Measurements from ENCODE around the gene GALK1.
"Not testable (repeated sequence)": the region's sequence is repeated elsewhere in the genome, so short reads cannot be mapped to it uniquely, and the experiment has no call there.

The GALK1 gene

DNA sequence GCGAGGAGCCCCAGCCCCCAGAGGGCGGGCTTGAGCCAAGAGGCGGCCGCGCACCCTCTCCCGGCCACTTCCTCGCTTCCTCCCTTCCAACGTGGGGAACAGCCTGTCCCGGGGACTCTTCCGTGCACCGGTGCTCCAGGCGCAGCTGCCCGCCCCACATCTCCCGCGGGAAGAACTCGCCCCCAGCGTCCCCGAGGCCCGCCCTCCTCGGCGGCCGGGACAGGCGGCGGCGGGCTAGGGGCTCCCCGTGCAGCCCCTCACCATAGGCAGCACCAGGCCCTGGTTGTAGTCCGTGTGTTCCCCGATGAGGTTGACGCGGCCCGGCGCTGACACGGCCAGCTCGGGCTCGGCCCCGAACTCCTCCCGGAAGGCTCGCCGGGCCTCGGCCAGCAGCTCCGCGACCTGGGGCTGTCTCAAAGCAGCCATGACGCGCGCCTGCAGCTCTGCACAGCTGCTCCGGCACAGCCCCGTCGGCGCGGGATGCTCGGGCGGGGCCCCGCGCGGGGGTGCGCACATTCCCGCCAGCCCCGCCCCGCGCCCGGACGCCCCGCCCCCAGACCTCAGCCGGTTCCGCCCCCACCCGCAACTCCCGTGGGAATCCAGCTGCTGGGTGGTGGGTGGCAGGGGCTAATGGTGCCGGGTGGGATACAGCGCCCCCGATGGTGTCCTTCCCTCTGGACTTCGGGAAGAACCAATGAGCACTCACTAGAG lies at the start of gene GALK1:
TSS of gene GALK1 (minus strand) at position 482 of the 711 bp plus-strand sequence. CDS start at position 426, 56 bp downstream.
- peak; percentile 90 for DNase-seq

DNA sequence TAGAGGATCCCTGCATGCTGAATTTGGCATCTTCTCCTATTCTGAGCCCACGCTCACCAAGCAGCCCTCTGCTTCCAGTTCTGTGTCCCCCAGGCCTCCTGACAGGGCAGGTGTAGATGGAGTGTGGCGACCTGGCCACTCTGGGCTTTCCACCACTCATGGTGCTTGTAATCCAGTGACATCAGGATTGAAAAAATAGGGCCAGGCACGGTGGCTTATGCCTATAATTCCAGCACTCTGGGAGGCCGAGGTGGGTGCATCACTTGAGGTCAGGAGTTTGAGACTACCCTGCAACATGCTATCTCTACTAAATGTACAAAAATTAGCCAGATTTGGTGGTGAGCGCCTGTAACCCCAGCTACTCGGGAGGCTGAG lies 49.0 kb upstream of the GALK1 start:
- DNase-seq, result no peak

GRCh38 chr17:75813081-75814020 lies 48.4 kb upstream of the GALK1 start:
- DNase-seq, result no peak

DNA sequence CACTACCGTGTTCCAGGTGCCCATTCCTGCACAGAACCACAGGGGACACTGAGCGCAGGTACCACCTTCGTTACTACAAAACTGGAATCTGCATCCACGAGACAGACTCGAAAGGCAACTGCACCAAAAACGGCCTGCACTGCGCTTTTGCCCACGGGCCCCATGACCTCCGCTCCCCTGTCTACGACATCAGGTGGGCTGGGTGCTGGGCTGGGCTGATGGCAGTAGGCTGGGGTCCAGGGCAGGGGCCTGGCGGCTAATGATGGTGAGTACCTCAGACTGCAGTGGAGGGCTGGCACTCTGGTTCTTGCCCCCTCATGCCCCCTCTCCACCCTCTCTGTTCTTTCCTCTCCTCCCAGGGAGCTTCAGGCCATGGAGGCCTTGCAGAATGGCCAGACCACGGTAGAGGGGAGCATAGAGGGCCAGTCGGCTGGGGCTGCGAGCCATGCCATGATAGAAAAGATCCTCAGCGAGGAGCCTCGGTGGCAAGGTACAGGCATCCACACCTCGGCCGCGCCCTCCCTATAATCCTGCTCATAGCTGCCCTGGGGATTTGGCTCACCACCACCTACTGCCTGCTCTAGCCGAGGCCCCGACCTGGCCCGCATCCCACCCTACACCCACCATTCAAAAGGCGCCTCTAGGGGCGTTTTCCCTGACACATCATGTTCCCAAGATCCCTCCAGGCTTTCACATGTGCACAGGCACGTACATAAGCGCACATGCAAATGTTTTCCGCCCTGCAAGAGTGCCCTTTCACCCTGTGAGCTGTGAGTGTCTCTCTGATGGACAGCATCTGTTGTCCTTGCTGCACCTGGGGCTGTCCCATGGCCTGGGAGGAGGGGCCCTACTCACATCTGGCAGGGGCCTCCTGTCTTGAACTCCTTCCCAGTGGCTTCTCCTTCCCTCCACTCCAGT lies 47.4 kb upstream of the GALK1 start:
- DNase-seq, result no peak

GRCh38 chr17:75811174-75811573 lies 46.2 kb upstream of the GALK1 start:
- DNase-seq, result no peak

- DNase-seq, result not testable (repeated sequence)
Observed at GRCh38 chr17:75810756-75811155, 45.8 kb upstream of the GALK1 start.

DNA sequence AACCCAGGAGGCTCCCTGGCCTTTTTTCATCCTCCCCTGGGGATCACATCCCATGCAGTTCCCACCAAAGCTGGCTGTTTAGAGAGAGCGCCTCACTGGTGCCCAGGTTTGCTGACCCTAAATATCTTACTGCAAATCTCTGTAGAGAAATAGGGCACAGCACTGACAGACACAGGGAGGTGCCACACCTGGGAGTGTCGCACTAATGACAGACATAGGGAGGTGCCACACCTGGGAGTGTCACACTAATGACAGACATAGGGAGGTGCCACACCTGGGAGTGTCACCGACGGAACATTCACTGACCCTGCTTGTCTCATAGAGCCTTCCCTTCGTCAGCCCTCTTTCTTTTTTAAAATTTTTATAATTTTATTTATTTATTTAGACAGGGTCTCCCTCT lies 45.2 kb upstream of the GALK1 start:
- peak; percentile 26 for DNase-seq

- DNase-seq, result no peak
Observed at GRCh38 chr17:75809631-75810111, 44.7 kb upstream of the GALK1 start.

DNA sequence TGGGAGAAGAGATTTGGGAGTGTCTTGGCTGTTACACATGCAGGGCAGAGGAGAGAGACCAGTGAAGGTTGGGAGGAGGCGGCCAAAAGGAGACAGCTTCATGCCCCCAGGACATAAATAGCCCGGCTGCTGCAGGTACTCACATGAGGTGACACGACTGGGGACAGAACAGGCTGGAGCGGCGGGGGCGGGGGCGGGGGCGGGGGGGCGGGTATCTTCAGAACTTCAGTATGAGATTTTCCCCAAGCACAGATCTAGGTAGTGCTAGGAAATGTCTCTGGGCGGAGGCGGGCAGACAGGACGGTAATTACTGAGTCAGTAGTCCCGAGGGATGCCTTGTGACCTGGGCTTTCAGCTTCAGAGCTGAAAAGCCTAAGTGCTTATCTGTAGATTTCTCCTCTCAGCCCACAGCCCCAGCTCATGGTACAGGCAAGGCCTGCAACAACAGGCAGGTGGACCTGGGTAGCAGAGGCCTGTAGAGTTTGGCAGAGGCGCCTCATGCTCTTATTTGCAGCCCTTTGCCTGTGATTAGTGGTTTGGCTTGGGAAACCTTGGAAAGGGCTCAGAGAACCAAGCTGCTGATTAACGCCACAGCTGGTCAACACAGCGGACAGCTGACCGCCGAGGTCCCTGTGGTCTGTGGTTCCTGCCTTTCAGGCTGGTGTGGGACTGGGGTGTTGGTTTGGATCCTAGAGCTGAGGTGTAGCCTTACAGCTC lies 44.1 kb upstream of the GALK1 start:
- no peak for DNase-seq

GRCh38 chr17:75808549-75808904 lies 43.5 kb upstream of the GALK1 start:
- DNase-seq, result no peak

GRCh38 chr17:75807861-75808260 lies 42.9 kb upstream of the GALK1 start:
- DNase-seq, result no peak

DNA sequence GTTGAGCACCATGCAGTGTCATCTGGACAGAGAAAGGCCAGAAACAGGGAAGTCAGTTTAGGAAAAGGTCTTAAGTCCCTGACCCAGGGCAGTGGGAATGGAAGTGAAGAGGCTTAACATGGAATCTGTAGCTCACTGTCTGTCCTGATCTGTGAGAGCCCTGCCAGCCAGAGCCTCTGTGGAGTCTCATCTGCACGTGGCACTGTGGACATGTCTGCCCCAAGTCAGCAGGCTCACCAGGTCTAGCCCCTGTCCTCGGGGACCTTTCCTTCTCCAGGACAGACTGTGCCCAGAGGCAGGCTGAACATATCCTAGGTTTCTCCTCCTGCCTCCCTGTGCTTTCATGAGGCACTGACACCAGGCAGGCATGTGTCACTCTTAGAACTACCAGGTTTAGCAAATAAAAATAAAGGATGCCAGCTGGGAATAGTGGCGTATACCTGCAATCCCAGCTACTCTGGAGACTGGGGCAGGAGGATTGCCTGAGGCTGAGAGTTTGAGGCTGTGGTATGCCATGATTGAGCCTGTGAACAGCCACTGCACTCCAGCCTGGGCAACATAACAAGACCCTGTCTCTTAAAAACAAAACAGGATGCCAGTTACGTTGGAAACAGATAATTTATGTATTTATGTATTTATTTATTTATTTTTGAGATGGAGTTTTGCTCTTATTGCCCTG lies 42.0 kb upstream of the GALK1 start:
- no peak for DNase-seq

DNA sequence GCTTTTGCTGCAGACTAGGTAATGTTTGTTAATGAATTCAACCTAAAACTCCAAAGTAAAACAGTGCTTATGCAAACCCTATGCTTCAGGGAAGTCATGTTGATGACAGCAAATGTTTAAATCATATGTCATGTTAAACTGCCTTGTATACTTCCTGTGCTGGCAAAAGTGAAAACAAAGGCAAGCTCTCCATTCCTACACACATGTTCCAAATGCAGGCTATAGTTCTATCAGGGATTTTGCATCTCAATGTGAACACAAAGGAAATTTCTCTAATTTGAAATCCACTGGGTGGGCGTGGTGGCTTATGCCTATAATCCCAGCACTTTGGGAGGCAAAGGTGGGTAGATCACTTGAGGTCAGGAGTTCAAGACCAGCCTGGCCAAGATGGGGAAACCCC lies 38.9 kb upstream of the GALK1 start:
- DNase-seq, result no peak

DNA sequence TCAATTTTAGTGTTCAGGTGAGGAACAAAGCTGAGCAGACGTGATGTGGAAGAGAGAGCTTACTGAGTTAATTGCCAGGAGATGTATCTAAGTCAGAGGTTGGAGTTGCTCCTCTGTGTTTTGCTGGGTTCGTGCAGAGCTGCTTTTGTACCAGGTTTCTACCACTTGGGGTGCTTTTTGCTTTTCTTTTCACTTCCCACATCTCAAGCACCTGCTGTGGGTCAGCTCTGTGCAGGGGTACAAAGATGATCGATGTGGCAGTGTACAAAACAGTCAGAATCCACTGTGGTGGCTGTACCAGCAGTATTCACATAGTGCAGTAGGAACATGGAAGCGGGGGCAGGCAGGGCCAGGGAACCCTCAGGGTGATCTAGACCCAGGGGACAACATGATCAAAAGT lies 34.4 kb upstream of the GALK1 start:
- no peak for DNase-seq

GRCh38 chr17:75795820-75796607 lies 31.0 kb upstream of the GALK1 start:
- no peak for DNase-seq

DNA sequence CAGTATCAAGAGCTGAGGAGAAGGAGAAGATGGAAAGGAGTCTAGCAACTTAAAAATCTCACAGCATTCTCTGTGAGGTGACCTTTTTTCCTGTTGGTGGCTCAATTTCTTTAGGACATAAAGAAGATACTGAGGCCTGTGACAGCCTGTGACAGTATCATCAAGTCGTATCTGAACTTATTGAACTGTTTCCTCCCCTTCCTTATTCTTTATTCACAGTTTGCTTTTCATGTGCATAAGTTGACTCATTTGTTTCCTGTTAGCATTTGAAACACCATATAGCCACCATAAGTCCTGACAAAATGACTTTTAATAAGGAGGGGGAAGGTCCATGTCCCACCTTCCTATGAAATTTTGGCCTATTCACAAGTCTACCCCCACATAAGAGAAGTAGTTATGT lies 28.5 kb upstream of the GALK1 start:
- DNase-seq, result no peak

- no peak for DNase-seq
Observed at GRCh38 chr17:75791254-75791653, 26.3 kb upstream of the GALK1 start.

DNA sequence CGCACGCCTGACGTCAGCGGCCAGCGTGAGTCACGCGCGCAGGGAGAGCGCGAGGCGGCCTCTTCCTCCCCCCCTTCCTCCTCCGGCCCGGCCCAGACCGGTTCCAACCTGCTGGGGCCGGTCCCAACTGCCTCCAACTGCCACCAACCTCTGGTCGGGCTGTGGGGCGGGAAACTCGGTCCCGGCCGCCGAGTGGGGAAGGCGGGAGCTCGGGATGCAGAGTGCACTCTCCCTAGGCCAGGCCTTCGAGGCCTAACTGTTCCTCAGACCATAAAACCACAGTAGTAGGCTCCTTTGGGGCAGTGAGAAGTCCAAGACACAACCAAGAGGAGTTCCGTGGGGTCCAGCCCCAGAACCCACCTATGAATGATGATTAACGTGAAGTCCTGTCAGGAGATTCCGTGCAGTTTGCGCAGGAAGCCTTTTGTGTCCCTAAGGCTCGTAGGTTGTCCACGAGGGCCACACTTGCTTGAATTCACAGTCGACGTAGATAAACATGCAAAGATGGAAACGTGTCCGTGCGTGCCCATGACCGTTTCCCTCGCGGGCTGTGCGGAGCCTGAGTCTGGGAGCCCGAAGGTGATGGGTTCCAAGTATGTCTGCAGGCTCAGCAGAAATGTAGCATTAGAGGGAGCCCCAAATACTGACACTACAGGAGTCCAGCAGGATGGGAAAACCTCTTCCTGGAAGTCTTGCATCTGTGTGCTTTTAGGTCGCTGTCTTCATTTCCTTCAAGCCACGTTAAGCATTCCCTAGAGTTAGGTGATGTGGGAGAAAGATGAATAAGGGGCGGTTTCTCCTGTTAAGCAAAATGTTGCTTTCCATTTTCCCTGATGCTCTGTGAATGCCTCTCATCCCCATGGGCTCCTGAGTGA lies 20.3 kb upstream of the GALK1 start:
- DNase-seq, result peak; percentile 97

DNA sequence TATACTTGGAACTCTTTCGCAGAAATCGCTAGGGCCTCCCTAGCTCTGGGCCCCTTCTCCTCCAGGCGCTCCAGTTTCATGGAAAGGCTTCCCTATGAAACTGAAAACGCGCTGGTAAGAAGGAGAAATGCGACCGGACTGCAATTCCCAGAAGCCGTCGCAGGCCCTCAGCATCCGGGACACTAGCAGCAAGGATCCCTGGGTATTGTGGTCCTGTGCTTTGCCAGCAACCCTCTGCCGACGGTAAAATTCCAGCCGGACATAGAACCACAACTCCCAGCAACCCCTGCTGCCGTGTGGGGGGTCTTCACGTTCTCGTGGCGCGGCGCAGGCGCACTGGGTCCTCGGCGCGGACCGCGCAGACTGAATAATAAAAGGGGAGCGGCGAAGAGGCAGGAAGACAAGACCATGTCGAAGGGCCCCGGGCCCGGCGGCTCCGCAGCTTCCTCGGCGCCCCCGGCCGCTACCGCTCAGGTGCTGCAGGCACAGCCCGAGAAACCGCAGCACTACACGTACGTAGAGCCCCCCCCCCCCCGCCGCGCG lies 19.6 kb upstream of the GALK1 start, which contains the start of gene UNK:
TSS of gene UNK (plus strand) at position 334 of the 543 bp plus-strand sequence. CDS start at position 409, 75 bp downstream.
- peak; percentile 99 for DNase-seq
